GM10266 (cell line): ENCODE results near the gene JMJD1C.

Source experiments
- DNase-seq: peaks from one replicate; pipeline ENCODE4 v3.0.0; 2012; ENCODE audit errors: extremely low spot score
- TF ChIP-seq, protein P1 (sequence below): IDR thresholded peaks from 2 replicates; pipeline ENCODE4 v1.5.1; 2012; ENCODE audit warnings: mild to moderate bottlenecking, low read depth; ENCODE audit not compliant: control insufficient read depth, insufficient read depth; ENCODE audit errors: missing control alignments

JMJD1C gene

DNA sequence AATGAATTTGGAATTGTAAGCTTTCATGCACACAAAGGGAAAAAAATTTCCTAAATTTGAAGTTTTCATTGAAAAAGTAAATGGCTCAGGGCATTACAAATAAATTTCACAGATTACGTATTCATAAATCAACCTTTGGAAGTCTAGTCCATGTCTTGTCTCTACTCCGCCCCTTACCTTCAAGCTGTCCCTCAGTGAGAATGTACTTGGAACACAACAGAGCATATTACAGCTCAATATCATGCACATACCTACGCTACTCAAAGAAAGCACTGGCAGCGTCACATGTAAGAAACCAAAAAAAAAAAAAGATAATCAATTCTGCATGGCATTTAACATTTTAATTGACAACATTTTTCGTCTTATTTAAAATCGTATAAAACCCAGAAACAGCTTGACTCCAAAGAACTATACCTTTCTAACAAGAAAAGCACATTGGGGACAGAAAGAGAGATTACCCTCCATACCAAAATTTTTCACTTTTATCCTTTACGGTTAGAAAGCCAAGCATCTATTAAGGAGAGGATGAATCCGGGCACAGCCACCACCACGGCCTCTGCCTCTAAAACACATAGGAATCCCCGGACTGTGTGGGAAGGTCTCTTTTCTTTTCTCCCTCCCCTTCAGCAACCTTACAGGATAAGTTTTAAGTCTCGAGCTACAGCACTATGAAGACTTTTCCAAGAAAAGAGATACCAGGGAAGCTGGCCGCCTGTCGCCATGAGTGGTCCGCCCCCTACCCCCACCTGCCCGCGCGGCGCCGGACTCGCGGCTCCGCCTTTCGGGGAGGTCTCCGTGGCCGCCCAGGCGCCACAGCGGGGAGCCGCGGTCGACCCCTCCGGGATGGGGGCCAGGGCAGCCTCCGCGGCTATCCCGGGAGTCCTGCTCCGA is 1.1 kb downstream of the JMJD1C start:
- peak; percentile 9 for DNase-seq
- TF ChIP-seq, protein P1, sequence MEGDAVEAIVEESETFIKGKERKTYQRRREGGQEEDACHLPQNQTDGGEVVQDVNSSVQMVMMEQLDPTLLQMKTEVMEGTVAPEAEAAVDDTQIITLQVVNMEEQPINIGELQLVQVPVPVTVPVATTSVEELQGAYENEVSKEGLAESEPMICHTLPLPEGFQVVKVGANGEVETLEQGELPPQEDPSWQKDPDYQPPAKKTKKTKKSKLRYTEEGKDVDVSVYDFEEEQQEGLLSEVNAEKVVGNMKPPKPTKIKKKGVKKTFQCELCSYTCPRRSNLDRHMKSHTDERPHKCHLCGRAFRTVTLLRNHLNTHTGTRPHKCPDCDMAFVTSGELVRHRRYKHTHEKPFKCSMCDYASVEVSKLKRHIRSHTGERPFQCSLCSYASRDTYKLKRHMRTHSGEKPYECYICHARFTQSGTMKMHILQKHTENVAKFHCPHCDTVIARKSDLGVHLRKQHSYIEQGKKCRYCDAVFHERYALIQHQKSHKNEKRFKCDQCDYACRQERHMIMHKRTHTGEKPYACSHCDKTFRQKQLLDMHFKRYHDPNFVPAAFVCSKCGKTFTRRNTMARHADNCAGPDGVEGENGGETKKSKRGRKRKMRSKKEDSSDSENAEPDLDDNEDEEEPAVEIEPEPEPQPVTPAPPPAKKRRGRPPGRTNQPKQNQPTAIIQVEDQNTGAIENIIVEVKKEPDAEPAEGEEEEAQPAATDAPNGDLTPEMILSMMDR: no peak

DNA sequence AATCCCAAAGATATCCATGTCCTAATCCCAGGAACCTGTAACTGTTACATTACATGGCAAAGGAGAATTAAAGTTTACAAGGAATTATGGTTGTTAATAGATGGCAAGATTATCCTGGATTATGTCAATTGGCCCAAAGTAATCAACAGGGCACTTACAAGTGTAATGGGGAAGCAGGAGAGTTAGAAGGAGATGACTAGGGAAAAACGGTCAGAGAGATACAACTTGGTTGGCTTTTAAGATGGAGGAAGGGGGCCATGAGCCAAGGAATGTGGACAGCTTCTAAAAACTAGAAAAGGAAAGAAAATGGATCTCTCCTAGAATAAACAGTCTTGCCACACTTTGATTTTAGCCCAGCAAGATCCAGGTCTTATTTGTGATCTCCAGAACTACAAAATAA is 3.3 kb downstream of the JMJD1C start:
- TF ChIP-seq, protein P1: no peak
- no peak for DNase-seq

DNA sequence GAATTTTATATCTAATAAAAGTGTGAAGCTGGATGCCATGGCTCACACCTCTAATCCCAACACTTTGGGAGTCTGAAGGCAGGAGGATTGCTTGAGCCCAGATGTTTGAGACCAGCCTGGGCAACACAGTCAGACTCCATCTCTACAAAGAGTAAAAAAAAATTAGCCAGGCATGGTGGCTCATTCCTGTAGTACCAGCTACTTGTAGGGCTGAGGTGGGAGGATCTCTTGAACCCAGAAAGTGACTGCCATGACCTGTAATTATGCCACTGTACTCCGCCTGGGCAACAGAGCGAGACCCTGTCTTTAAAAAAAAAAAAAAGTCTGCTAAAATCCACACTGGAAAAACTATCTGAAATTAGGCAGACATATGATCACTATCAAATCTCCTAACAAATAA is 7.6 kb downstream of the JMJD1C start:
- TF ChIP-seq, protein P1: no peak
- DNase-seq: no peak

DNA sequence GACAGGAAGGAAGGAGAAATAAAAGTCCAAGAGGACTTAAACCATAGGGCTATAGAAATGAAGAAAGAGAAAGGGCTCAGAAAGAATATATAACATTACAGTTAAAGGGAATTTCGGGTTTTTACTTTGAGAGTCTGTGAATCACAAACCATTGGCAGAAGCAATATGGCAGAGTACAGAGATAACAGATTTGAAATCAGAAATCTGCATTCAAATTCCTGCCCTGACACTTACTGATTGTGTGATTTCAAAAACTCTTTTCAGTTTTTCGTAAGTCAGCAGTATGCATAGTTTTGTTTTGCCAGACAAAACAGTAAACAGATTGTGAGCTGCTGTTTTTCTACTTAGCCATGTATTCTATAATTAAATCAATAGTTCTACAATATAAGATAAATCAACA is 8.2 kb downstream of the JMJD1C start:
- TF ChIP-seq, protein P1: no peak
- no peak for DNase-seq

DNA sequence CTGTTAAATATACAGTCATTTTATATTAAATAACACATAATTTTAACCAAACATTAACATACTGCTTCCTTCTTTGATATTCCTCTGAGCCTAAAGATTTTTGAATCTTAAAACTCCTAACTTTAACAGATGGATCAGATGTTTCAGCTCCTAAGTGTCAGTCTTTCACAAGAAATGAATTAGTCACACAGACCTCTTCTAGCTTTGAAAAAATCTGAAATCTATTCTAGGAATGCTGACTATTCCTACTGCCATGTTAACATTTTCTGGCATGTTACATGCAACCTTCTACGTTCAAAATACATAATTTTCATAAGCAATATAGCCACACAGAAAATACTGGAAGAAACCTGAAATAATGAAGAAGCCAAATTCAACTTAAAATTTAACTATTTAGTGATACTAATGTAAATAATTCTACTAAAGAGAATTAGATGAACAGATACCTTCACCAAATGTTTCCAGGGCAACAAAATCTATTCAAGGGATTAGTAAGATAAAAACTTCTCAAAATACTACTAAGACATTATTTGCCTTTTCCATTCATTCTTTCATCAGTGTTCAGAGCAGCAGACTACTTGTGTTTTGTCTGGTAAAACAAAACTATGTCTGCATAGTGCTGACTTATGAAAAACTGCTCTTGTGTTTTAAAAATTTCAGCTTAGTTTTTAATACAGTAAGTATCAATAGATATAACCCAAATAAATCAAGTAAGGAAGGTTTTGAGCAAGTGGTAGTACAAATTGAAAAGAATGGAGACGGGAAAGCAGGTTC is 9.2 kb downstream of the JMJD1C start:
- TF ChIP-seq, protein P1: no peak
- DNase-seq: no peak

DNA sequence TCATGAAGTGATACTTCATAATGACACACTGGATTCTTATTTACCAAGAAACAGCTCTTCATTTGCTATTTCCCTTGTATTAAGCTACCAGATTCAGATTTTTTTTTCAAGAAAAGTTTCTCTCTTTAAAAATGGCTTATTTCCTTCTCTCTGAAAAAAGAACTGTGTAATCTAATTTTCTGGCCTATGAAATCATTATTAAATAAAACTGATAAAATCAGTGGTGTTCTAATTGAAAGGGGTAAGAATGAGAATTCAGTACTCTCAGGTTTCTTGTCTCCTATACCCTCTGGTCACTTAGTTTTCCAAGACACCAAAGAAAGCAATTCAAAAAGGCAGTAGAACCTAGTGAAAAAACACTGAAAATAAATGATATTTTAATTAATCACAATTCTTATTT is 10.3 kb downstream of the JMJD1C start:
- no peak for DNase-seq

DNA sequence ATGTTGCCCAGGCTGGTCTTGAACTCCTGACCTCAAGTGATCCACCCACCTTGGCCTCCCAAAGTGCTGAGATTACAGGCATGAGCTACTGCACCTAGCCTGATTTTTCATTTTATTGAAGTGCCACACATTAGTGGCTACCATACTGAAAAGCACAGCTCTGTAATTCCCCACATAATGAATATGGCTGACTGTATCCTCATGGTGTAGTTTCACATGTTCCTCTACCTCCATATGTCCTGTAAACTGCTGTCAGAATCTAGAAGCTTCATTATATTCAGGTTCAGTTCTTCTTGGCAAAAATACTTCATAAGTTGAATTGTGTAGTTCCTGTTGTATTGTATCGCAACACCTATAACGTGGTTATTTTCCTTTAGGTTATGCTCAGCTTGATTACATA is 11.1 kb downstream of the JMJD1C start:
- DNase-seq: no peak
- TF ChIP-seq, protein P1: no peak

More for the DNA sequence above, 10.3 kb downstream of the JMJD1C start:
- TF ChIP-seq, protein P1: no peak
